Ascending aorta (tissue), 2 donors: Measurements from ENCODE around the gene SDK1. TPM values are rescaled to one million over a fixed set of nuclear protein-coding genes. Genes with fewer than 3 reads are reported as not detected.
A peak's percentile ranks its signal among the peaks of the same experiment; 100 is the strongest.

ENCODE experiments used
- DNase-seq, 2 donors: peaks; one replicate each; pipeline ENCODE4 v3.0.0-alpha.2; 2019; ENCODE audit warnings: low spot score in 2 of 2
- H3K27ac ChIP-seq, 2 donors: fragments of 200-600 bp; sonication (generic); one replicate each; pipeline ENCODE4 v1.5.1; 2016 to 2017; ENCODE audit warnings: mild to moderate bottlenecking in 1 of 2
- H3K27me3 ChIP-seq: fragments of 200-600 bp; sonication (generic); one replicate; pipeline ENCODE4 v1.5.1; 2017
- H3K36me3 ChIP-seq, 2 donors: fragments of 200-600 bp; sonication (generic); one replicate each; pipeline ENCODE4 v1.5.1; 2016
- H3K4me1 ChIP-seq, 2 donors: fragments of 200-600 bp; sonication (generic); one replicate each; pipeline ENCODE4 v1.5.1; 2016 to 2017; ENCODE audit warnings: mild to moderate bottlenecking in 1 of 2
- H3K4me3 ChIP-seq, 2 donors: fragments of 200-600 bp; sonication (generic); one replicate each; pipeline ENCODE4 v1.5.1; 2016 to 2017; ENCODE audit warnings: mild to moderate bottlenecking in 1 of 2
- H3K9me3 ChIP-seq, 2 donors: fragments of 200-600 bp; sonication (generic); one replicate each; pipeline ENCODE4 v1.5.1; 2016
- intact Hi-C: fragments of 100-400 bp; cut with DNase I; formaldehyde crosslinking; loops from one replicate; pipeline ENCODE4 v1.15.1; 2023
- total RNA-seq: library from RNA; depleted of rRNA; stranded (reverse); fragments of >200 nt; gene quantifications from one replicate; pipeline ENCODE4 v1.1.0, GENCODE V29; 2016
- TF ChIP-seq, protein P1 (sequence below), 3 experiments: fragments of 200-600 bp in 2 of 3; fragments of 450-650 bp in 1 of 3; sonication (generic) in 2 of 3; IDR thresholded peaks; one replicate each; pipeline ENCODE4 v1.5.1; 2016 to 2019; ENCODE audit warnings: antibody characterized with exemption in 3 of 3, mild to moderate bottlenecking in 1 of 3, moderate library complexity in 1 of 3

Gene SDK1
- total RNA-seq, 1 donor from 2014 or later, result 13.3 TPM

DNA sequence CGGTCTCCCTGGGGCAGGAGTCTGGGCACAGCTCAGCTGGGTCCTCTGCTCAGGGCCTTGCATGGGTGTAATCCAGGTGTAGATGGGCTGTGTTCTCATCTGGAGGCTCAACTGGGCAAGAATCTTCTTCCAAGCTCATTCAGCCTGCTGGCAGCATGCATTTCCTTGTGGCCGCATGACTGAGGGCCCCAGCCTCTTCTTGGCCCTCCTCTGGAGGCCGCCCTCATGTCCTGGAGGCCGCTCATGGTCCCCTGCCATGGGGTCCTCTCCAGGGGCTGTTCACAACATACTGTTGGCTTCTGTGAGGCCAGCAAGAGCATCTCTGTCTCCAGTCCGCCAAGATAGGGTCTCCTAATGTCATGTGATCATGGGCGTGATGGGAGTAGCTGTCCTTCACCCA is 943.6 kb downstream of the SDK1 start:
- Histone ChIP-seq H3K4me3 (no peak overlapping the region), H3K36me3 (peaks cover 10 to 42% of the 10 kb centered on the region in 2 donors), H3K4me1 (no peaks in the 10 kb centered on the region), H3K27ac (no peak overlapping the region), H3K27me3 (no peaks in the 10 kb centered on the region), H3K9me3 (no peaks in the 10 kb centered on the region)
- DNase-seq, result peak in 1 of 2 donors; percentile 25
- intact Hi-C loops, result no loop called here
- TF ChIP-seq, protein P1, sequence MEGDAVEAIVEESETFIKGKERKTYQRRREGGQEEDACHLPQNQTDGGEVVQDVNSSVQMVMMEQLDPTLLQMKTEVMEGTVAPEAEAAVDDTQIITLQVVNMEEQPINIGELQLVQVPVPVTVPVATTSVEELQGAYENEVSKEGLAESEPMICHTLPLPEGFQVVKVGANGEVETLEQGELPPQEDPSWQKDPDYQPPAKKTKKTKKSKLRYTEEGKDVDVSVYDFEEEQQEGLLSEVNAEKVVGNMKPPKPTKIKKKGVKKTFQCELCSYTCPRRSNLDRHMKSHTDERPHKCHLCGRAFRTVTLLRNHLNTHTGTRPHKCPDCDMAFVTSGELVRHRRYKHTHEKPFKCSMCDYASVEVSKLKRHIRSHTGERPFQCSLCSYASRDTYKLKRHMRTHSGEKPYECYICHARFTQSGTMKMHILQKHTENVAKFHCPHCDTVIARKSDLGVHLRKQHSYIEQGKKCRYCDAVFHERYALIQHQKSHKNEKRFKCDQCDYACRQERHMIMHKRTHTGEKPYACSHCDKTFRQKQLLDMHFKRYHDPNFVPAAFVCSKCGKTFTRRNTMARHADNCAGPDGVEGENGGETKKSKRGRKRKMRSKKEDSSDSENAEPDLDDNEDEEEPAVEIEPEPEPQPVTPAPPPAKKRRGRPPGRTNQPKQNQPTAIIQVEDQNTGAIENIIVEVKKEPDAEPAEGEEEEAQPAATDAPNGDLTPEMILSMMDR (IDR thresholded peaks at IDR 0.05), result no peak

DNA sequence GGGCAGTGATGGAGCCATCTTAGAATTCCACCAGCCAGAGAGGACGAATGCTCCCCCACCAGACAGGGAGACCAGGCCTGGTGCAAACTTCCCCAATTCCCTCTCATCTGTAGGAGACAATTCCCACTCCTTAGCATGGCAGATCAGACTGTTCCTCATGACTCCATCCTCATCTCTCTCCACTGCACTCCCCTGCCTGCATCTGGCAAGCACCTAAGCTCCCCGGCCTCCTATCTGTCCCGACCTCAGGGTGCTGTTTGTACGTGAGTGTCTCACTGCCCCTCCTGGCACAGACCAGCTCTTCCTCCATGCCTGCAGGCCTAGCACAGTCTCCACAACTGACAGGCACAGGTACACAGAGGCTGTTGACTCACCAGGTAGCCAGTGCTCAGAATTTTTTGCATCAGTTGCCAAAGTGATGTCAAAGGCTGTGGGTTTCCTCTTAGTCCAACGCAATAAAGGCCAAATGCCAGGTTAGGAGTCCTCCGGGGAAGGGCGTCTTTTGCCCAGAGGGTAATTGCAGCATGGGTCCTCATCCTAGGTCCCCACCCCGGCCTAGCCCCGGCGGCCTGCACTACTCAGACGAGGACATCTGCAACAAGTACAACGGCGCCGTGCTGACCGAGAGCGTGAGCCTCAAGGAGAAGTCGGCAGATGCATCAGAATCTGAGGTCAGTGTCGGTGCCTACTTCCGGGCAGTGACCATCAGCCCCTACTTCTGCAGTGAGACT is 944.2 kb downstream of the SDK1 start:
- TF ChIP-seq, protein P1 (IDR thresholded peaks at IDR 0.05), result no peak
- DNase-seq, result no peak
- H3K9me3 ChIP-seq, result no peaks in the 10 kb centered on the region
- H3K36me3 ChIP-seq, result peaks cover 10 to 44% of the 10 kb centered on the region in 2 donors
- no peaks in the 10 kb centered on the region for H3K4me1 ChIP-seq
- no peak overlapping the region for H3K4me3 ChIP-seq
- no peaks in the 10 kb centered on the region for H3K27me3 ChIP-seq
- intact Hi-C loops, result no loop called here
- no peak overlapping the region for H3K27ac ChIP-seq

DNA sequence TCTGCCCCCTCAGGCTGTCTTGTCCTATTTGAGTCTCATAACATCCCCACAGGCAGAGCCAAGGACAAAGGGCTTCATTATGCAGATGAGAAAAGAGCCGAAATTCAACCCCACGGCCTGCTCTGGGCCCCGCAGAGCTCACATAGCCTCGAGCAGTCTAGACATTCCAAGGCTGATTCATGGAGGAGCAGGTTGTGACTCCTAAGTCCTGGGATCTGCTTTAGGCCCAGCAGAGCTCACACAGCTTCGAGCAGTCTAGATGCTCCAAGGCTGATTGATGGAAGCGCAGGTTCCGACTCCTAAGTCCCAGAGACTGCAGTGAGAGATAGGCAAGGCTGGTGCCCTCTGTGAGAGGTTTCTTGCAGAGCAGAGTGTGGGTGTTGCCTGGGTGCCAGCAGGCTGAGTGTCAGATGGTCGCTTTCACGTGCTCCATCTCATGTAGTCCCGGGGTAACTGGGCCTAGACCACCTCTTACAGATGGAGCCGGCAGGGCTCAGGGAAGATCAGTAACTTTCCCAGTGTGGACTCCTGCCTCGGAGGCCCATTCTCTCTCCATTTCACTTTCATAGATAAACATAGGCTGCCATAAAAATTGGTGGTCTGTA is 944.9 kb downstream of the SDK1 start:
- Histone ChIP-seq H3K36me3 (peaks cover 10 to 50% of the 10 kb centered on the region in 2 donors), H3K27ac (no peak overlapping the region), H3K4me1 (no peaks in the 10 kb centered on the region), H3K4me3 (no peak overlapping the region), H3K9me3 (peaks cover 3 to 5% of the 10 kb centered on the region in 2 donors), H3K27me3 (no peaks in the 10 kb centered on the region)
- intact Hi-C loops, result no loop called here
- TF ChIP-seq, protein P1 (IDR thresholded peaks at IDR 0.05), result no peak
- DNase-seq, result no peak

DNA sequence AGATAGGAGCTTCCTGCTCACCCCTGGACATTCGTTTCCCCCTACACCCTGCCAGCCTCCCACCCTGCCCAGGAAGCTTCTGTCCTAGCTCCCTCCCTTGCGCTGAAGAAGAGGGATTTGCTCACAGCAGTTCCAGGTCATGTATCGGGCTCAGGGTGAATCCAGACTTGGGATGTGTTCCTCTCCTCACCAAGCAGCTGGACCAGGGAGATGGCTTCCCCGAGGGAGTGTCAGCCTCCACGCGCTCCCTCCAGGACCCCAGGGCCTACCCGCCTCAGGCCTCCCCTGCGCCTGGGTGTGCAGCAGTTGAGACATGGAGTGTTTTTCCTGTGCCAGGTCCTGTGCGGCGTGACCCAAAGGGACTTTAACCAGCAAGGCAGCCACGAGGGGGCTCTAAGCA is 945.5 kb downstream of the SDK1 start:
- intact Hi-C loops, result no loop called here
- H3K9me3 ChIP-seq, result peaks cover 8 to 11% of the 10 kb centered on the region in 2 donors
- TF ChIP-seq, protein P1 (IDR thresholded peaks at IDR 0.05), result no peak
- H3K4me3 ChIP-seq, result no peak overlapping the region
- H3K4me1 ChIP-seq, result no peaks in the 10 kb centered on the region
- no peaks in the 10 kb centered on the region for H3K27me3 ChIP-seq
- no peak for DNase-seq
- peaks cover 10 to 55% of the 10 kb centered on the region in 2 donors for H3K36me3 ChIP-seq
- no peak overlapping the region for H3K27ac ChIP-seq

DNA sequence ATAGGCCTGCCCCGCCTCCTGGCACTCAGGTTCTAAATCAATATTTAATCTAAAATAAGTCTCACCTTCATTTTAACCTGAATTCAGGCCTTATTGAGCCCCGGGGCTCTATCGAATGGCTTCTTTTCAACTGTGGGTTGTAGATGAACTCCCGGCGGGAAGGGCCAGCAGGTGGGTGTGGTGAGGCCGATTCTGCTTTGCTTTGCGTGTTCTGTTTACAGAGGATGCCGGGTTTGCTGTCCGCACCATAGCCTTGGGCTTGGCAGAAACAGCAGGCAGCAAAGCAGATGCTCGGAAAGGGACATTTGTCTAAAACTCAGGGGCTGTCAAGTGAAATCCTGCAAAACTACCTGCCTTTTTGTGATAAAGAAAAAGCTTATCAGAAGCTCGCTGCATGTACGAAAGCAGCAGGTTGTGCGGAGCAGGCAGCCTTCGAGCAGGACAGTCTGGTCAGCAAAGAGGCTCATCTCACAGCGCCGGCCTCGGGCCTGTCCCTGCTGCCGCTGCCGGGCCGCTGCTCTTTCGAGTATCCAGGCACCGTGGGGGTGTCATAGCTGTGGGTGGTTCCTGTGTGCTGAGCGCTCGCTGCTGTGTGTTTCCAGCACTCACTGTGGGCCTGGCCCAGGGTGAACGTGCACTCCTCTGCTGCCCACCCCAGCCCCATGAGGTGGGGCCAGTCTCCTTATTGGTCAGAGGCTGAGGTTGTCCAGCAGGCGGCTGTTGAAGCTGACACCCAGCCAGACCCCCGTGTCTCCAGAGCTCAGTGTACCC is 946.2 kb downstream of the SDK1 start:
- Histone ChIP-seq H3K27ac (no peak overlapping the region), H3K36me3 (peaks cover 10 to 47% of the 10 kb centered on the region in 2 donors), H3K9me3 (peaks cover 11 to 14% of the 10 kb centered on the region in 2 donors), H3K4me1 (no peaks in the 10 kb centered on the region), H3K4me3 (no peak overlapping the region), H3K27me3 (no peaks in the 10 kb centered on the region)
- intact Hi-C loops, result no loop called here
- no peak for DNase-seq
- TF ChIP-seq, protein P1 (IDR thresholded peaks at IDR 0.05), result no peak
